ENCODE results near the gene KDM7A. TPM values are rescaled to one million over a fixed set of nuclear protein-coding genes. Genes with fewer than 3 reads are reported as not detected.

The KDM7A gene
- total and polyA plus RNA-seq, 10 donors = 2.5 to 41.5 (median 22.1) TPM

DNA sequence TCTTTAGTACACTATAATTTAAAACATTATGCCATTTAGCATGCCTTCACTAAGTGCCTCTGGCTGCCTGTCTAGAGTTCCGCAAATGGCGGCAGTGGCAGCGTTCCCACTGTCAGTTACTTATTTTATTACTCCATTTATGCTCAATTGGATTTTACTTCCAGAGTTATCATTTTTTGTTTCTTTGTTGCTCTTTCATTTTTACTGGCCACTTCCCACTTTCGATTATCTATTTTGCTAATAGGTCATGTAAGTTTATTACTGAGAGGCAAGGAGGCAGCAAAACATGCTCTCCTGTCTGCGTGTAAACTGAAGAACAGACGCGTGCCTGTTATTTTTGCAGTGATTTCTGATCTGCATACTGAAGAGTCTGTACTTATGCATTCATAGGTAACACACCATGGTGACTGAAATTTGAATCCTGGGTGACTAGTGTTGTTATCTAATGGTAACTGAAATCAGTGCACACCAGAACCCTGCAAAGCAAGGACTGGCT is 23.1 kb downstream of the KDM7A start:
- peak overlapping the region in 1 of 8 donors; percentile 33 for H3K27ac ChIP-seq
- H3K4me1 ChIP-seq = peaks cover 0 to 92% (median 41%) of the 10 kb centered on the region in 6 donors
- no peak for DNase-seq
- no peak for TF ChIP-seq POLR2AphosphoS5 (IDR thresholded peaks at IDR 0.05)
- TF ChIP-seq, protein P1, sequence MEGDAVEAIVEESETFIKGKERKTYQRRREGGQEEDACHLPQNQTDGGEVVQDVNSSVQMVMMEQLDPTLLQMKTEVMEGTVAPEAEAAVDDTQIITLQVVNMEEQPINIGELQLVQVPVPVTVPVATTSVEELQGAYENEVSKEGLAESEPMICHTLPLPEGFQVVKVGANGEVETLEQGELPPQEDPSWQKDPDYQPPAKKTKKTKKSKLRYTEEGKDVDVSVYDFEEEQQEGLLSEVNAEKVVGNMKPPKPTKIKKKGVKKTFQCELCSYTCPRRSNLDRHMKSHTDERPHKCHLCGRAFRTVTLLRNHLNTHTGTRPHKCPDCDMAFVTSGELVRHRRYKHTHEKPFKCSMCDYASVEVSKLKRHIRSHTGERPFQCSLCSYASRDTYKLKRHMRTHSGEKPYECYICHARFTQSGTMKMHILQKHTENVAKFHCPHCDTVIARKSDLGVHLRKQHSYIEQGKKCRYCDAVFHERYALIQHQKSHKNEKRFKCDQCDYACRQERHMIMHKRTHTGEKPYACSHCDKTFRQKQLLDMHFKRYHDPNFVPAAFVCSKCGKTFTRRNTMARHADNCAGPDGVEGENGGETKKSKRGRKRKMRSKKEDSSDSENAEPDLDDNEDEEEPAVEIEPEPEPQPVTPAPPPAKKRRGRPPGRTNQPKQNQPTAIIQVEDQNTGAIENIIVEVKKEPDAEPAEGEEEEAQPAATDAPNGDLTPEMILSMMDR (IDR thresholded peaks at IDR 0.05 in 8 of 11, conservative IDR thresholded peaks at IDR 0.05 in 3 of 11) = no peak
- TF ChIP-seq POLR2A (IDR thresholded peaks at IDR 0.05) = no peak
- no peaks in the 10 kb centered on the region for H3K9me3 ChIP-seq
- H3K36me3 ChIP-seq = peaks cover 0 to 14% (median 0%) of the 10 kb centered on the region in 6 donors
- H3K27me3 ChIP-seq (replicated peaks in 1 of 7) = no peaks in the 10 kb centered on the region
- intact Hi-C loops (cut with DNase I; ENCODE audit: low total_unique reads) = no loop called here
- 76 to 81% (median 79%) methylated on average over 7 of the region's 7 CpGs for WGBS, 5 donors
- H3K4me3 ChIP-seq = no peak overlapping the region

DNA sequence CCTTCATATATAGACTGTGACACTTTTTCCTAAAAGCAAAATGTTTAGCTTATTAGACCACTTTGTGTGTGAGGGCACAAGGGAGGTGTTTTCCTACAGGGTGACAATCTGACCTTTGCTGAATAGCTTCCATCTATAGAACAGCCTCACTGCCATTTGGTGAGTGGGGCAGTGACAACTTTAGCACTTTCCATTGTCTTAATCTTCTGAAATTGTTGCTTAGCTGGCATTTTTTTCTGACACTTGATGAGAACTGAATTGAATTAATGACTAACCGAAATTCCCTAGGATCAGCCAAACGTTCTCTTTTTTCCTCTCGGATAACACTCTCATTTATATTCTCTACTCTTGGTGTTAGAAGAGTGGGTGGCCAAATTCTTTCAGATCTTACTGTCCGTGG is 30.2 kb downstream of the KDM7A start:
- 70 to 83% (median 77%) methylated on average over 4 of the region's 4 CpGs for WGBS, 5 donors
- no peak overlapping the region for H3K27ac ChIP-seq
- no peak for TF ChIP-seq POLR2A (IDR thresholded peaks at IDR 0.05)
- no peak for TF ChIP-seq POLR2AphosphoS5 (IDR thresholded peaks at IDR 0.05)
- TF ChIP-seq, protein P1 (IDR thresholded peaks at IDR 0.05 in 8 of 11, conservative IDR thresholded peaks at IDR 0.05 in 3 of 11) = no peak

DNA sequence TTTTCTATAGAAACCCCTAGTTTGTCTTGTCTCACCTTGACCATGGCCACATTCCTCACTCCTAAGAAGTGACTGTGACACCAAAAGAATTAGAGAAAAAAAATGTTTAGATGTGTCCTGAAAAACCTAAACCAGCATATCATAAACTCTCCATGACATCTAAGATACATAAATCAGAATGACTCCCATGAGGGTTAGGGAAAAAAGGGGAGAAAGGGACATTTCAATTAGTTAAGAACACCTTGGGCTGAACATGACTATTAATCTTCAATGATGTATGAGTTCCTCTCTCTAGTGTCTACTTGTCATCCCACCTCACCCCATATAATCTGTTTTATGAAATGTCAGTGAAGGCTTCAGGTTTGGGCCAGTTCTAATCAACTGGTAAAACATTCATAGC is 31.1 kb downstream of the KDM7A start:
- peaks cover 0 to 41% (median 6%) of the 10 kb centered on the region in 6 donors for H3K4me1 ChIP-seq
- intact Hi-C loops (cut with DNase I; ENCODE audit: low total_unique reads) = no loop called here
- no peak overlapping the region for H3K4me3 ChIP-seq
- H3K27ac ChIP-seq = no peak overlapping the region
- peaks cover 0 to 11% (median 0%) of the 10 kb centered on the region in 6 donors for H3K36me3 ChIP-seq
- H3K9me3 ChIP-seq = no peaks in the 10 kb centered on the region
- TF ChIP-seq POLR2A (IDR thresholded peaks at IDR 0.05) = no peak
- TF ChIP-seq POLR2AphosphoS5 (IDR thresholded peaks at IDR 0.05) = no peak
- TF ChIP-seq, protein P1 (IDR thresholded peaks at IDR 0.05 in 8 of 11, conservative IDR thresholded peaks at IDR 0.05 in 3 of 11) = no peak
- H3K27me3 ChIP-seq (replicated peaks in 1 of 7) = no peaks in the 10 kb centered on the region
- DNase-seq = no peak

More for the DNA sequence above, 30.2 kb downstream of the KDM7A start:
- no peak overlapping the region for H3K4me3 ChIP-seq
- peaks cover 0 to 11% (median 0%) of the 10 kb centered on the region in 6 donors for H3K36me3 ChIP-seq
- no peaks in the 10 kb centered on the region for H3K9me3 ChIP-seq
- intact Hi-C loops (cut with DNase I; ENCODE audit: low total_unique reads) = no loop called here
- H3K4me1 ChIP-seq = peaks cover 0 to 41% (median 2%) of the 10 kb centered on the region in 6 donors
- H3K27me3 ChIP-seq (replicated peaks in 1 of 7) = no peaks in the 10 kb centered on the region
- no peak for DNase-seq

DNA sequence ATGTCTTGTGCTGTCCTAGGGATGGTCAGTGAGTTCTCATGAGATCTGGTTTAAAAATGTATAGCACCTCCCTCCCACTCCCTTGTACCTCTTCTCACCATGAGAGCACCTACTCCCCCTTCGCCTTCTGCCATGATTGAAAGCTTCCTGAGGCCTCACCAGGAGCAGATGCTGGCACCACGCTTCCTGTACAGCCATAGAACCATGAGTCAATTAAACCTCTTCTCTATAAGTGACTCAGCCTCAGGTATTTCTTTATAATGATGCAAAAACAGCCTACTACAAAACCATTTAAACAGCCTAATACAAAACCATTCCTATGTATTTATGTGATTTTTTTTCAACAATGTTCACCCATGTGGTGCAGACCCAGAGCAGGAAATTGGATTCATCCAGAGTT is 32.0 kb downstream of the KDM7A start:
- no peaks in the 10 kb centered on the region for H3K9me3 ChIP-seq
- 93 to 100% (median 97%) methylated on average over 2 of the region's 2 CpGs for WGBS, 5 donors

More for the DNA sequence above, 32.0 kb downstream of the KDM7A start:
- Histone ChIP-seq H3K4me3 (no peak overlapping the region), H3K27me3 (replicated peaks in 1 of 7) (no peaks in the 10 kb centered on the region), H3K36me3 (peaks cover 0 to 11% (median 0%) of the 10 kb centered on the region in 6 donors), H3K27ac (no peak overlapping the region), H3K4me1 (peaks cover 0 to 38% (median 6%) of the 10 kb centered on the region in 6 donors)
- DNase-seq = no peak
- intact Hi-C loops (cut with DNase I; ENCODE audit: low total_unique reads) = no loop called here
- no peak for TF ChIP-seq POLR2A (IDR thresholded peaks at IDR 0.05)

Data from spleen (tissue), 11 donors.